OCI-LY3 (cell line): ENCODE results near the gene BCAS2.

Experiments
- CTCF ChIP-seq: fragments of 200-600, 300-600 bp; sonication (generic); IDR thresholded peaks from 2 replicates; pipeline ENCODE4 v1.5.1; 2014; ENCODE audit warnings: antibody characterized with exemption, low read length, low read depth
- EZH2phosphoT487 ChIP-seq: fragments of 200-600 bp; shearing (Covaris generic); IDR thresholded peaks from 2 replicates; pipeline ENCODE4 v1.6.1; 2018; ENCODE audit warnings: antibody characterized with exemption, mixed run types, low read depth

DNA sequence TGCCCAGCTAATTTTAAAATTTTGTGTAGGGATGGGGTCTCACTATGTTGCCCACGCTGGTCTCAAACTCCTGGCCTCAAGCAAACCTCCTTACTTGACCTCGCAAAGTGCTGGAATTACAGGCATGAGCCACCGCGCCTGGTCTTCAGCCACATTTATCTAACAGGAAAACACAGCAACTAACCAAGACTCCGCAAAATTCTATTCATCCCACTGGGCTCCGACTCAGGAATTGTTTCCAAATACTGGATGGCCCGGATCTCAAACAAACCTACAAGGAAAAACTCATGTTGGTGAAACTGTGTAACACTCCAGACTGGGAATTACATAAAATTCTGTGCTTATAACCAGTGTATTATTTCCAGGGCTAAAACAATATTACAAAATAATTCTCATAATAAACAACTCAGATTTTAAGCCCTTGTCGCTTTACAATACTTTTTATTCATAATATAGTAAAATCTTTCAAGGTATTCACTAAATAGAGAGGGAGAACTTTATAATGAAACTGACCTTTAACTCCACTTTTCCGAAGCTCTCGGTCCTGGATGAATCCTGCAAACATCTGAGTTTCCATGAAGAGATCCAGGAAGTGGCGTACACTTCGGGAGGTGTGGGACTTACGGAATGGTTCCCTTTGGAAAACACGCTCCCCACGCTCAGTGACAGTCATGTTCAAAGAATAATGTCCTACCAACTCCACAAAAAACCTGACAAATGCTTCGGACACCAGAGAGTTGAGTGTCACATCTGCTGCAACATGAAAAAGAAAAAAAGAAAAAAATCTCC is 6.0 kb upstream of the BCAS2 start:
- no peak for TF ChIP-seq CTCF
- no peak for TF ChIP-seq EZH2phosphoT487
